GM12873 (cell line): ENCODE results near the gene MRC1.

ENCODE experiments used
- TF ChIP-seq, protein P1 (sequence below): IDR thresholded peaks from 2 replicates; pipeline ENCODE4 v1.5.1; 2012; ENCODE audit warnings: low read depth, mild to moderate bottlenecking, moderate library complexity, low read length, control low read depth; ENCODE audit not compliant: insufficient read depth; ENCODE audit errors: missing control alignments

Gene MRC1

GRCh38 chr10:17877121-17877520 lies 68.0 kb downstream of the MRC1 start:
- TF ChIP-seq, protein P1, sequence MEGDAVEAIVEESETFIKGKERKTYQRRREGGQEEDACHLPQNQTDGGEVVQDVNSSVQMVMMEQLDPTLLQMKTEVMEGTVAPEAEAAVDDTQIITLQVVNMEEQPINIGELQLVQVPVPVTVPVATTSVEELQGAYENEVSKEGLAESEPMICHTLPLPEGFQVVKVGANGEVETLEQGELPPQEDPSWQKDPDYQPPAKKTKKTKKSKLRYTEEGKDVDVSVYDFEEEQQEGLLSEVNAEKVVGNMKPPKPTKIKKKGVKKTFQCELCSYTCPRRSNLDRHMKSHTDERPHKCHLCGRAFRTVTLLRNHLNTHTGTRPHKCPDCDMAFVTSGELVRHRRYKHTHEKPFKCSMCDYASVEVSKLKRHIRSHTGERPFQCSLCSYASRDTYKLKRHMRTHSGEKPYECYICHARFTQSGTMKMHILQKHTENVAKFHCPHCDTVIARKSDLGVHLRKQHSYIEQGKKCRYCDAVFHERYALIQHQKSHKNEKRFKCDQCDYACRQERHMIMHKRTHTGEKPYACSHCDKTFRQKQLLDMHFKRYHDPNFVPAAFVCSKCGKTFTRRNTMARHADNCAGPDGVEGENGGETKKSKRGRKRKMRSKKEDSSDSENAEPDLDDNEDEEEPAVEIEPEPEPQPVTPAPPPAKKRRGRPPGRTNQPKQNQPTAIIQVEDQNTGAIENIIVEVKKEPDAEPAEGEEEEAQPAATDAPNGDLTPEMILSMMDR: no peak

GRCh38 chr10:17878896-17879295 lies 69.7 kb downstream of the MRC1 start:
- TF ChIP-seq, protein P1: no peak

DNA sequence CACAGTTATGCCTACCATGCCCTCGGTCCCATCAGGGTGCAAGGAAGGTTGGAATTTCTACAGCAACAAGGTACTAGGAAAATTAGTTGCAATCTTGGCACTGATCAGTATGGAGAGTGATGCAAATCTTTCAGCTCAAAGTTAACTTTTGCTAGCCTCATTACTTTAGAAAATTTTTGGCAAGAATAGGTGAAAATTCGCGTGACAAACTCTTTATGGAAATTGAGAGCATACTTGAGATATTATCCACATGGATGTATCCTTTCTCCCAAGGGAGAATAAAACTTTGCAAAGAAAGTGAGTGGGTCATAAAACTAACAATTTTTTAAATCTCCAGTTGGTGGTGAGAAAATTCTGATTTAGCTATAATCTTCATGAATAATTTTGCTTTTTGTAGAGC lies 71.5 kb downstream of the MRC1 start:
- TF ChIP-seq, protein P1: no peak

- TF ChIP-seq, protein P1: no peak
These were observed 73.4 kb downstream of the MRC1 start for GRCh38 chr10:17882557-17882956.

- TF ChIP-seq, protein P1: no peak
These were observed 74.5 kb downstream of the MRC1 start for GRCh38 chr10:17883621-17884020.

GRCh38 chr10:17888189-17888588 lies 79.0 kb downstream of the MRC1 start:
- TF ChIP-seq, protein P1: no peak

- TF ChIP-seq, protein P1: no peak
These were observed 82.3 kb downstream of the MRC1 start for GRCh38 chr10:17891435-17891834.

GRCh38 chr10:17904564-17904963 lies 95.4 kb downstream of the MRC1 start:
- TF ChIP-seq, protein P1: no peak
